Cerebellar nuclear complex (tissue), 1 donor: ENCODE measurements around the gene RNF25.

ENCODE experiments used
- DNase-seq, 2 experiments: peaks; one replicate each; lab custom pipeline; 2025; lab: John Stamatoyannopoulos, UW

The RNF25 gene

DNA sequence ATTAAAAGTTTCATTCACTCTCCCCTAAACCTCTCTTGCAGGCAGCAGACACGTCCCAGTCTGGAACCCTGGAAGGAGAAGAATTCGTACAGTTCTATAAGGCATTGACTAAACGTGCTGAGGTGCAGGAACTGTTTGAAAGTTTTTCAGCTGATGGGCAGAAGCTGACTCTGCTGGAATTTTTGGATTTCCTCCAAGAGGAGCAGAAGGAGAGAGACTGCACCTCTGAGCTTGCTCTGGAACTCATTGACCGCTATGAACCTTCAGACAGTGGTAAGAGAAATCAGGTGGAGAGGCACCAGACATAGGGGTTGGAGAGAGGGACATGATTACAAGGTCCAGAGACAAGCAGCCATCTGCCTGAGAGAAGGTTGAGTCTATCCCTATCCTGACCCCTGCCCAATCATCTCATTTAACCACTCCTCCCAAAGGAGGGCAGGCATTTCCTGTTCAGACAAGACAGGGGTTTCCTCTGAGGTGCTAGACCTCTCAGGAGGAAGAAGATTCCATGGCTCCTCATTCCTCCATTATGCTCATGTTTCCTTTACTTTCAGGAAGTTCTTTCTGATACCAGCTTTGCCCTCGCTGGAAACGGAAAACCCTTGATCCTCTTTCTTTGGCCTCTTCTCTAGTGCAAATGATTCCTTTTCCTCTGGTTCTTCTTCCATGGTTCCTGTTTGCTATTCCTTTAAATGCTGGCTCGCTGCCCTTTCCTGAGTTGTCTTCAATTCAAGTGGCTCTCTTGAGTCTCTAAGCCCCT is 49.0 kb downstream of the RNF25 start:
- DNase-seq: no peak

DNA sequence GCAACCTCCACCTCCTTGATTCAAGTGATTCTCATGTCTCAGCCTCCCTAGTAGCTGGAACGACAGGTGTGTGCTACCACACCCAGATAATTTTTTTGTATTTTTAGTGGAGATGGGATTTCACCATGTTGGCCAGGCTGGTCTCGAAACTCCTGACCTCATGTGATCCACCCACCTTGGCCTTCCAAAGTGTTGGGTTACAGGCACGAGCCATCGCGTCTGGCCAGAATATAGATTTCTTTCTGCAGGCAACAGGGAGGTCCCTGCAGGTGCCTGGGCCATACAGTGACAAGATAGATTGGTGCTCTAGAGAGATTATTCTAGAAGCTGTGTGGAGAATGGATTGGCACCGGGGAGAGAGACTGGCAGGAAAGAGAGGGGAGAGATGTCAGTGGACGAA is 50.8 kb downstream of the RNF25 start:
- DNase-seq: no peak

DNA sequence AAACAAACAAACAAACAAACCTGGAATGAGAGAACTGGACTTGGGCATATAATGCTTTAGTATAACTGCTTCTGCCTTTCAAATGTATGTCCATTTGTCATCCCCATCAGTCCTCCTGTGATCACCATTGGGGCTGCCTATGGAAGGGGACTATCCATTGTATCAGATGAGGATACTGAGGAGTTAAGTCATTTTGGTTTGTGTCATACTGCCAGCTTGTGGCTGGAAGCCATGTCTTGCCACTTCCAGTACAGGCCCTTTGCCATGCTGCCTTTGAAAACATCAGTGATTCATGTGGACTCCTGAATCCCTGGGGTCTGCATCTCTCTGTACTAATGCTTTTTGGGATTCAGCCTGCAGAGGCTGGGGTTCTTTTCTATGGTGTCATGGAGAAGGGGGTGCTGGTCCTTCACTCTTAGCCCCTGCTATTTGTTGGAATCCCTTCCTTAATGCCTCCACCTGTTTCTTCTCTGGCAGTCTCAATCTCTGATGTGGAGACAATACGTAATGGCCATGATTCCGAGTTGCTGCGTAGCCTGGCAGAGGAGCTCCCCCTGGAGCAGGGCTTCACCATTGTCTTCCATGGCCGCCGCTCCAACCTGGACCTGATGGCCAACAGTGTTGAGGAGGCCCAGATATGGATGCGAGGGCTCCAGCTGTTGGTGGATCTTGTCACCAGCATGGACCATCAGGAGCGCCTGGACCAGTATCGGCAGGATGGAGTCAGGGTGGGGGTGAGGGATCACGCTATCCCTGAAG is 53.5 kb downstream of the RNF25 start:
- DNase-seq: no peak

DNA sequence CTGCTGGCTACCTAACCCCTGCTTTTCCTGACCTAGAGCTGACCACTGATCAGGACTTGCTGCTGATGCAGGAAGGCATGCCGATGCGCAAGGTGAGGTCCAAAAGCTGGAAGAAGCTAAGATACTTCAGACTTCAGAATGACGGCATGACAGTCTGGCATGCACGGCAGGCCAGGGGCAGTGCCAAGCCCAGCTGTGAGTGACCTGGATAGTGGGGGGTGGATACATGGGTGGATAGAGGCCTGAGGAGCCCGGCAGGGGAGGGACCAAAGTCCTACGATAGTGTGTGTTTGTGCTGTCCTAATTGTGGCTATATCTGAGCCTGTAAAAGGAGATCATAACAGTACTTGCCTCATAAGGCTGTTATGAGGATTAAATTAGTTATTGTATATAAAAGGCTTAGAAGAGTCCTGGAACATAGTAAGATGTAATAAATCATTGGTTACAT is 55.9 kb downstream of the RNF25 start:
- no peak for DNase-seq
